HG03558 (cell line): ENCODE measurements around the gene IMP4.
A peak's percentile ranks its signal among the peaks of the same experiment; 100 is the strongest.
"Not testable (repeated sequence)": the region's sequence is repeated elsewhere in the genome, so short reads cannot be mapped to it uniquely, and the experiment has no call there.

ENCODE experiments used
- ATAC-seq: cut with Tn5 transposase; IDR thresholded peaks from one replicate; pipeline ENCODE4 v1.9.1; 2021; ENCODE audit warnings: moderate number of reproducible peaks; ENCODE audit not compliant: unreplicated experiment; ENCODE audit errors: extremely low read depth

The IMP4 gene, protein sequence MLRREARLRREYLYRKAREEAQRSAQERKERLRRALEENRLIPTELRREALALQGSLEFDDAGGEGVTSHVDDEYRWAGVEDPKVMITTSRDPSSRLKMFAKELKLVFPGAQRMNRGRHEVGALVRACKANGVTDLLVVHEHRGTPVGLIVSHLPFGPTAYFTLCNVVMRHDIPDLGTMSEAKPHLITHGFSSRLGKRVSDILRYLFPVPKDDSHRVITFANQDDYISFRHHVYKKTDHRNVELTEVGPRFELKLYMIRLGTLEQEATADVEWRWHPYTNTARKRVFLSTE

DNA sequence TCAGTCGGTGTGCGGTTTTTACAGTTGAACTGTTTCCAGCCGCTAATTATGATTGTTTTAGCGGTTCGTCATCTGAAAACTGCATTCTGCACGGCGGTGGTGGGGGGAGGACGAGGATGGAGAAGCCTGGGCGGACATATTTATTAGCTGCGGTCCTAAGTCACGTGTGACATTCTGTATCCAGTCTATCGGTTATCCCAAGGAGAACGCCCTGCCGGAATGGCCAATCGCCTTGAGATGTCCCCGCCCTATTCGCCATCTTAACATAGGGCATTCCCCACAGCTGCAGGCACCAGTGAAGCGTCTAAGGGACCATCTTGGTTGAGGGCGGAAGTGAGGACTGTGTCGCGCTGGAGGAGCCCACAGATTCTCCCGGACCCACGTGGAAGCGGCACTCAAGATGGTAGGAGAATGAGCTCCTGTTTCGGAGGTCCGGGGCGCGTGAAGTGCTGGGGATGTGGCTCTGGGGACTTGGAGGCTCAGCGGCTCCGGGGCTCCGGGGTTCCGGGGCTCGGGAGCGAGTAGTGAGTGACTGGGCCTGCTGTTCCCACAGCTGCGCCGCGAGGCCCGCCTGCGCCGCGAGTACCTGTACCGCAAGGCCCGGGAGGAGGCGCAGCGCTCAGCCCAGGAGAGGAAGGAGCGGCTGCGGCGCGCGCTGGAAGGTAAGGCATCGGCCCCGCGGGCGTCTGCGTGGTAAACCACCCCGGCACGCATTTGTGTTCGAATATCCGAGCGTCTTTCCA is at the start of gene IMP4:
Gene IMP4, plus strand, starts transcription at position 365 of the 743 bp plus-strand sequence. Its CDS starts 36 bp downstream, at position 401.
- ATAC-seq = peak; percentile 82

DNA sequence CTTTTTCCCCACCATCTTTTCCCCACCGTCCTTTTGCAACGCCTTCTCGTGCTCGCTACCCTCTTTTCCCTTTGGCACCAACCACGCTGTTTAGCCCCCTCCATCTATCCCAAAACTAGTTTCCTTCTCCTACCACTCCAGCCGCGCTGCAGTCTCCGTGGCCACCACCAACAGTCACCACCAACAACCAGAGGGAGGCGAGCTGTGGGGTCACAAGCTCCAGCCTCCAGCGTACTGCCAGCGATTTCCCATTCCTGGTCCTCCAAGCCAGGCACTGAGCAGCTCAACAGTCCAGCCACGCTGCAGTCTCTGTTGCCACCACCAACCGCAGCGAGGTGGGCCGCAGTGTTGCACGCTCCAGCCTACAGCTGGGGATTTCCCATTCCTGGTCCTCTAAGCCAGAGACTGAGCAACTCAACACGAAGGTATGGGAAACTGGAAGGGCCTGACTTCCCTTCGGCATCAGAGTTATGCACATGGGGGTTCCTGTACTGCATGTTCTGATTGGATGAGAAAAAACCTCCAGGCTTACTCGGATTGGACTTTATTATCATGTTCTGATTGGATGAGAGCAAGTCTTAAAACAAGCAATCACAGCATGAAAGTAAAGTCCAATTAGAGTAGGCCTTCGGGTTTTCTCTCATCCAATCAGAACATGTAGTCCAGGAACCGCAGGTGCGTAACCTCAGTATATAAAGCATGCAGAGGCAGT is 42.3 kb upstream of the IMP4 start:
- ATAC-seq = no peak

DNA sequence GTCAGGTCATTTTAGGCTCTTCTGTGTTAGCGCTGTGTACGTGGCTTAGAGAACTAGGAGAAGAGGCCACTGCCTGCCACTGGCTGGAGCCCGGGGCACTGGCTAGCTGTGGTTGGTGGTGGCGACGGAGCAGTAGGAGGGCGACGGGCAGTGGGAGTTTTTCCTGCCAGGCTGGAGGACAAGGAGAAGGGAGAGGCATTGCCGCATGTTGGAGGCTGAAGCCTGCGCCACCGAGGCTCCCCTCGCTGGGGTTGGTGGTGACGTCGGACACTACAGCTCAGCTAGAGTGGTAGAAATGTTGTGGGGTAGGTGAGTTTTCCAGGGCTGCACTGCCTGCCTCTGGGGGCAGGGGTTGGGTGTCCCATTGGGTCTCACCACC is 41.7 kb upstream of the IMP4 start:
- ATAC-seq = no peak

DNA sequence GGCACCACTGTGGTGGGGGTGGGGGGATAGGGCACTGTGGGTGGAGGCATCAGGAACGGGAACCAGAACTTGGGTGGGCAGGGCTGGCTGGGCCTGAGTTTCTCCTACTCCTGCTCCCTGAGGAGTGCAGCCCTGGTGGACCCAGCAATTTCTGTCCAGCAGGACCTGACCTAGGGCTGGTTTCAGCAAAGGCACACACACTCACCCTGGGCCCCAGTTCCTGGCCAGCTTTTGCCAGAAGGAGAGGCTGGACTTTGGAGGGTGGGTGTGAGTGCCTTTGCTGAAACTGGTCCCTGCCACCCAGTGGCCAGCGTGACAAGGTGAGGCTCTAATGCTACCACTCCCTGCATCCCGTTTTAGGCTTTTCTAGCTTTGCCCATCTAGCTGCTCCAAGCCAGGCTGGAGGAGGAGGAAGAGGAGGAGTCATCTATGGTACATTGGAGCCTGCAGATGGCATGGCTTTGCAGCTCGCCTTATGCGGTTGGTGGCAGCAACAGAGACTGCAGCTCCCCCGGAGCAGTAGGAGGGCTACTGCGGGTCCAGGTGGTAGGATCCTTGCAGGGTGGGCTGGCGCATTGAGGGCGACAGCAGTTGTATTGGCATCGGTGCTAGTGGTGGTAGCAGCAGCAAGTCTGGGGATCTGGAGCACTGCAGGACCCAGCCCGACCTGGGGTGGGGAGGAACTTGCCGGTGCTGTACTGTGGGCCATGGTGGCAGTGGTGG is 40.4 kb upstream of the IMP4 start:
- ATAC-seq = no peak

DNA sequence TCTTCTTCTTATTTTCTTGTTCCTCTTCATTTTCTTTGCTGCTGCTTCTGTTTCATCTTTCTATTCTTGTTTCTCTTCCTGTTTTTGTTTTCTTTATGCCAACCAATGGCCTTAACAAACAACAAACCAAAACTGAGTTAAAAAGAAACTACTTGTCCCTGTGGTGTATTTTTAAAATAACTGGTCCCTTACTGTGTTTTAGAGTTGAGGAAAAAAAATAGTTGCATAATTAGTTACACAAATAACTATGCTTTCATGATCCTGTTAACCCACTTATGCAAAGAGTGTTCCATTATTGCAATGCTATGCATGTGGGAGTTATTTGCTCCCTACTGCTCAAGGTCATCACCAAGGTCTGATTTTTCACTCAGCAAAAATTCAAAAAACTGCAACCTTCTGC is 39.5 kb upstream of the IMP4 start:
- peak; percentile 82 for ATAC-seq

DNA sequence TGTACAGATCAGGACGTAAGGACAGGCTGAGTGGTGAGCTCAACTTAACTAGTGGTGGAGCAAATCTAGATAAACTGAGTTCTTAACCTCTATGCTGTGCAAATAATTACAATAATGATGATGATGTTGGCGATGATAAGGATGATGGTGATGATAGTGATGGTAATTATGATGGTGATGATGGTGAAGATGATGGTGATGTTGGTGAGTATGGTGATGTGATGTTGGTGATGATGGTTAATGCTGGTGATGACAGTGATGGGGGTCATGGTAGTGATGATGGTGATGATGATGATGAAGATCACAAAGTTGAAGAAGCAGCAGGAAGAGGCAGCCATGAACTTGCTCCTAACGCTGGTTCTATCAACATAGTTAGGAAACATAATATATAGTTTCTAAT is 38.0 kb upstream of the IMP4 start:
- ATAC-seq = no peak

DNA sequence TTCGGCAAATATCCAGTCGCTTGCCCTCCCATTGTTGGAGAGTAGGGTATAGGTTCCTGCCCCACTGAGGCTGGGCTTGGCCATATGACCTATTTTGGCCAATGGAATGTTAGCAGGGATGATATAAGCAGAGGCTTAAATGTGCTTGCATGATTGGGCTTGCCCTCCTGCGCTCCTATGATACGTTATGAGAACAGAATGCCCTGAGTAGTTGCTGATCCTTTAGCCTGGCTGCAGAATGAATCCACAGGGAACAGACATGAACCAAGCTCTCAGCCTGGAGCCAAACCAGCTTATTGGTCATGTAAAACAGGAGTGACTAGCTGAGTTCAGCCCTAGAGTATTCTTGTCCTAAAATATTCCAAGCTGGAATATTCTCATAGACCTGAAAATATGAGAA is 34.8 kb upstream of the IMP4 start:
- no peak for ATAC-seq

DNA sequence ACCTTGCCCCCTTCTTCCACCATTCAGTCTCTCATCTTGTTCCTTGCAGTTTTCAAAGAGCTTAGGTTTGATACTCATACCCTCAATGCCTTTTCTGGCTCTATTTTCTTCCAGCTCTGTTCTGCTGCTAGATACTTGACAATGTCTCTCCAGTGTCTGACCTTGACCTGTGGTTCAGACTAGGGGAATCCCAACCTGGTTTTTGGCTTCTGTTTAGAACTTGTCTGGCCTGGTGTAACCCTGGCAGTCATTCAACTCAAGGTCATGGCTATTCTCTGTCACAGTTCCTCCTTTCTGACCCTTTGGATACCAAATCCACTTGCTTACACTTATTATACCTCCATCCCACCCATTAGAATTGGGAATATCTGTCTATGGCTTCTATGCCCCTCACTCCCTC is 31.8 kb upstream of the IMP4 start:
- ATAC-seq = no peak

DNA sequence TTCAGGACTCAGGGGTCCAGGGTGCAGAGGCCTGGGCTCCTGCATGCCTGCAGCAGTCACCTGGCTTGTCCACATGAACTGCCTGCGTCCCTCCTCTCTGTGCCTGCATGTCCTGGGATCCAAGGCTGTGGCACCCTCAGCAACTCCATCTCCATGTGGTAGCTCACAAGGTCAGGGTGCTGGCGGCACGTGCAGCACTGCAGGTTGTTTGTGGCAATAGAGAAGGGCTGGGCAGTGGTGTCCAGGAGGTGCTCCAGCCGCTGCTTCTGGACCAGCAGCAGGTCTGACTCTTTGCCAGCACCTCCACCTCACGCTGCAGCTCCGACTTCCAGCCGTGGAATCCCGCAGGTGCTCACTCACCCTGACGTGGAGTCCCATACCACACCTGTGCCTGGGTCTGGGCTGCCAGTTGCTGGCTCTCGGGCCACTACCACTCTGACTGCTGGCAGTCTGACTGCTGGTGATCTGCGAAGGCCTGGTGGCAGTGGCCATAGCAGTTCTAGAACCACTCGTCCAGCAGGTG is 28.8 kb upstream of the IMP4 start:
- no peak for ATAC-seq

DNA sequence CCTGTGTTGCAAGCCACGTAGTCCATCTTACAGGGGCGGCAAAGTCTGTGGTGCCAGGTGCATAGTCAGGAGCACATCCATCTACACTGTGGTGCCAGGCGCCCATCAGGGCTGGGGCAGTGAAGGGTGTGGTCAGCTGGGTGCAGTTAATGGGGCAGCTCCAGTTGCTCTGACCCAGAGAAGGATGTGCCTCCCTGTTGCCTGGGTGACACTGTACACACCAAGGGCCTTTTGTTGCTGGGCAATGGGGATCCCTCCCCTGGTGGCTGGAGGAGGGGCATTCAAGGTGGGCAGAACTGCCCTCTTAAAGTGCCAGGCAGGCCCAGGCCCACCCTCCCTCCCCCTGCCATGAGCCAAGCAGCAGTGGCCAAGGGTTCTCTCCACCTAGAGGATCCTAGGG is 28.3 kb upstream of the IMP4 start:
- no peak for ATAC-seq

DNA sequence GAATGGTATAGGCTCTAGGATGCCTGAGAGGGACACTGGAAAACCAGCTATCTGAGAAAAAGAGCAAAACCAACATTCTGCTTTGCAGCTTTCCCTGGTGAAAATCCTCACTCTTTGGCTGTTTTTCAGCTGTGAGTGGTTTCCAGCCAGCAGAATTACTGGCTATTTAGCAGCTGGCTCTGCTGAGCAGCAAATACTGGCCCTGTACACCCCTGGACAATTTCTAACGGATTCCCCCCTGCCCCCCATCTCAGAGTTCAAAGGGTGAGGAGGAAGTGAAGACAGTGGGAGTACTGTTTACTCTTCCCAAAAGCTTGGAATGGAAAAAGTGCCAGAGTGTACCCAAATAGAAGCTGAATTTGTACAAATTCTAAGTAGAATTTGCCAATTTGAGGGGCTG is 26.1 kb upstream of the IMP4 start:
- ATAC-seq = no peak

DNA sequence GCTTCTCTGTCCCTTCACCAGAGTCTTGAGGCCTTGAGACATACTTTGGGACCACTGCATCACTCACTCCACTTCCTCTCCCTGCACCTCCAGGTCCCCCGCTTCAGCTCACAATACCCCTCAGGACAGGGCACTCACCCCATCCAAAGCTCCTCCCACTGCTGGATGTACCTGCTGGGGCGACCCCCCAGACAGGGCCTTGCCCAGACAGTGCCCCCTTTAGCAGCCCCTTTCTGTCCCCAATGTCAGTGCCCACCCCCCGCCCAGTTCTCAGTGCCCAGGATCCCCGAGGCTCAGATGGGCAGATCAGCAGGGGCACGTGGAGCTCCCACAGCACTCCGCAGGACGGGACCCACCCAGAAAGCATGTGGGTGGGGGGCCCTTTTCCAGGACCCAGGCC is 23.8 kb upstream of the IMP4 start:
- ATAC-seq = no peak

DNA sequence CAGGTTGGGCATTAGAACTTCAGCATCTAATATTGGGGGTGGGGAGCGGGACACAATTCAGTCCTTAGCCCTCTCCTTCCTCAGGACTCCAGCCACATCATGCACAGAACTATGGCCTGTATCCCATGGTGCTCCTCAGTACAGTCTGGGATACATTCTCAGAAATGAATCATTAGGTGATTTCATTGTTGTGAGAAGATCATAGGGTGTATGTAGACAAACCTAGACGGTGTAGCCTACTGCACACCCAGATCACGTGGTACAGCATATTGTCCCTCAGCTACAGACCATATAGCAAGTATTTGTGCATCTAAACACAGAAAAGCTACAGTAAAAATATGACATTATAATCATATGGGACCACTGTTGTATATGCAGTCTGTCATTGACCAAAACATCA is 23.2 kb upstream of the IMP4 start:
- ATAC-seq = no peak

DNA sequence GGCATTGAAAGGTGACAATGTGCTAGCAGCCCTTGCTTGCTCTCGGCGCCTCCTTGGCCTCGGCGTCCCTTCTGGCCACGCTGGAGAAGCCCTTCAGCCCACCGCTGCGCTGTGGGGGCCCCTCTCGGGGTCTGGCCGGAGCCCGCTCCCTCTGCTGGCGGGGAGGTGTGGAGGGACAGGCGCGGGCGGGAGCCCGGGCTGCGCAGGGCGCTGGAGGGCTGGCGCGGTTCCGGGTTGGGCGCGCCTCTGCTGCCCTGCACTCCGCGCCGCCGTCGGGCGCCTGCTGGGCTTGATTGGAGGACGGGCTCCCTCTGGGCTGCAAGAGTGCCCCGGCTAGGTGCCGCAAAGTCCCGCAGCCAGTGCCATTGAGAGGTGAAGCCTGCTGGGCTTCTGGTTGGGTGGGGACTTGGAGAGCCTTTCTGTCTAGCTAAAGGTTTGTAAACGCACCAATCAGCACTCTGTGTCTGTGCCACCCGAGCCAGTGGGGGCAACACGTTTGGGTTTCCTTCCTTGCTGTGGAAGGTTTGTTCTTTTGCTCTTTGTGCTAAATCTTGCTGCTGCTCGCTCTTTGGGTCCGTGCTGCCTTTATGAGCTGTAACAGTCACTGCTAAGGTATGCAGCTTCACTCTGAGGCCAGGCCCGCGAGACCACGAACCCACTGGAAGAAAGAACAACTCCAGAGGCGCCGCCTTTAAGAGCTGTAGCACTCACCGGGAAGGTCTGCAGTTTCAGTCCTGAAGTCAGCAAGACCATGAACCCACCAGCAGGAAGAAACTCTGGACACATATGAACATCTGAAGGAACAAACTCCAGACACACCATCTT is 14.8 kb upstream of the IMP4 start:
- no peak for ATAC-seq

DNA sequence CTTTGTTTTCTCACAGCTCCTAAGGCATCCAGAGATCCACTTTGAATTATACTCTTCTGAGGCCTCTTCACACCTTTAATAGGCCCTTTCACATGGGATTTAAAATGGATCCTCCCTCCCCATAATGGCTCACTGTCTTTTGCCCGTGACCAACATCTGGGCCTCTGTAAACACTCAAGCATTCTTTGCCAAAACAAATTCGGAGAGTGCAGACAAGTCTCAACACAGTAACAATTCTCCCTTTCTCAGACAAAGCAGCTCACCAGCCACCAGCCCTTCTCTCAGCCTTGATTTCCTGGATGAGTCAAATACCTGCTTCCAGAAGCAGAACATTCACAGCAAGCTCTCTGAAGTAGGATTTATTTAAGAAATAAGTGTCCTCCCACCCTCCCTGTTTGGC is 14.0 kb upstream of the IMP4 start:
- ATAC-seq = no peak

DNA sequence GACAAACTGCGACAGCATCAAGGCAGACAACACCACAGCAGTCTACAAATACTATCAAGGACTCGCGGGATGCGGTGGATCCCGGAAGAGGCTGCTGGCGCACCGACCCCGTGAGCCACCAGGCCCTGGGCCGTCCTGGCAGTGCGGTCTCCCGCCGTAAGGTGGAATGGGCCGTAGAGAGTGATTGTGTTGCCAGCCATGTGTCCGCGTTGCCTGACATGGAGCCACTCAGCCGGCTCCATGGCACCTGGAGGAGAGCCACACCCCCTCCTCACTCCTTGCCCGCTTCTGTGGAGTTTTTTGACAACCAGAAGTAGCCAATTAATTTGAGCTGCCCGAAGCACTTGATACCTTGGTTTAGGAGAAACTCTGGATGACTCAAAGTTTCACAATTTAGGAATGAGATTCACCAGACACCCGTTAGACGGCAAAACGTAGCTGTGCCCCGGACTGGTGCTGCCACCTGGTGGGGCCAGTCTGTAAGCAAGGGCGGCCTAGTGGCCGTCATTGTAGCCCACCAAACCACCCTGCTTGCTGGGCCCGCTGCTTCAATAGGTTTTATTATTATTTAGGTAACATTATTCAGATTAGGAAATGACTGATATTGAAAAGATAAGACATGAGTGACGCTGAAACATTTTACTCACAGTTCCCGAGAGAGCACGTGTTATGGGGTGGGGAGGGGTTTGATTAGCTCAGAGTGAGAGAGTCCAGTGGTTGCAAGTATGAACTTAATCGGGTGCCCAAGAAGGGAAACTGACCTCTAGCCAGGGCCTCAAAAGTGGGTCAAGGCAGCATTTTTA is 10.2 kb upstream of the IMP4 start:
- no peak for ATAC-seq

DNA sequence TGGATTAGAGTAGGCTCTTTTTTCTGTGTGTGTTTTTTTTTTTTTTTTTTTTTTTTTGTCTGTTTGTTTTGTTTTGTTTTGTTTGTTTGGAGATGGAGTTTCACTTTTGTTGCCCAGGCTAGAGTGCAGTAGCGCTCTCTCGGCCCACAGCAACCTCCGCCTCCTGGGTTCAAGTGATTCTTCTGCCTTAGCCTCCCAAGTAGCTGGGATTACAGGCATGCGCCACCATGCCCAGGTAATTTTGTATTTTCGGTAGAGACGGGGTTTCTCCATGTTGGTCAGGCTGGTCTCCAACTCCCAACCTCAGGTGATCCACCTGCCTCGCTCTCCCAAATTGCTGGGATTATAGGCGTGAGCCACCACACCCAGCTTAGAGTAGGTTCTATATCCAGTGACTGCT is 9.4 kb upstream of the IMP4 start:
- not testable (repeated sequence) for ATAC-seq

DNA sequence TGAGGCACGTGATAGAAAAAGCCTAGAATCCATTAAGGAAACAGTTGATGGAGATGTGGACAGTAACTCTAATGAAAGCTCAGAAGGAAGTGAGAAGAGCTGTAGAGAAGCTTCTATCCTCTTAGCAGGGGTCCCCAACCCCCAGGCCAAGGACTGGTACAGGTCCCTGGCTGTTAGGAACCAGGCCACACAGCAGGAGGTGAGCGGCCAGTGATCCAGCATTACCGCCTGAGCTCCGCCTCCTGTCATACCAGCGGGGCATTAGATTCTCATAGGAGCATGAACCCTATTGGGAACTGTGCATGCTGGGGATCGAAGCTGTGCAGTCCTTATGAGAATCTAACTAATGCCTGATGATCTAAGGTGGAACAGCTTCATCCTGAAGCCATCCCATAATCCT is 8.7 kb upstream of the IMP4 start:
- ATAC-seq = no peak

DNA sequence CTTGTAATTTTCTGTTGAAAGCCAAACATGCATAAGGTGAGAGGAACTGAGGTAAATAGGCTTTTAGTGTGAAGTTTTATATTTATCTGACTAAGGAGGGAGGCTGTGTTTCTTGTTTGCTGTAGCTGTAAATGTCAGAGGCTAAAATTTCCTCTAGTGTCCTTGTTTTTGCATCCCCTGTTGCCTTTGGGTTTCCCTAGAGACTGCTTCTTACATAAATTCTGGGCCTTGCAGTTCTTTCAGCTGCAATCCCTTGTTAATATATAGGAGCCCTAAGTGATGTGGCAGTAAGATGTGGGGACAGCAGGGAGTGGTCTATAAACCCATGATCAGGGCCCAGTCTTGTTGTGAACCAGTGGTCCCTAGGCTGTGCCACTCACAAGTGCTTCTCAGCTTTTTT is 7.5 kb upstream of the IMP4 start:
- no peak for ATAC-seq
